PFSK-1 (cell line): ENCODE data around the gene CLDN6.

ENCODE experiments used
- POLR2AphosphoS5 ChIP-seq: IDR thresholded peaks from 2 replicates; pipeline ENCODE4 v1.6.1; 2012; ENCODE audit warnings: low read depth, mild to moderate bottlenecking, control low read depth, low read length, moderate library complexity
- SIN3A ChIP-seq: IDR thresholded peaks from 2 replicates; pipeline ENCODE4 v1.6.1; 2012; ENCODE audit warnings: mild to moderate bottlenecking, low read length, moderate library complexity, borderline replicate concordance; ENCODE audit not compliant: insufficient read depth
- TAF1 ChIP-seq: IDR thresholded peaks from 2 replicates; pipeline ENCODE4 v1.6.1; 2012; ENCODE audit warnings: low read length, control low read depth, borderline replicate concordance; ENCODE audit not compliant: insufficient read depth
- TF ChIP-seq, protein P1 (sequence below), 2 experiments: IDR thresholded peaks; 2 replicates each; pipeline versions ENCODE4 v1.6.1 to v1.8.0; 2011 to 2012; ENCODE audit warnings: low read depth in 2 of 2, low read length in 2 of 2, control low read depth in 1 of 2, inconsistent platforms in 1 of 2, mild to moderate bottlenecking in 1 of 2, moderate library complexity in 1 of 2; ENCODE audit not compliant: insufficient read depth in 1 of 2

DNA sequence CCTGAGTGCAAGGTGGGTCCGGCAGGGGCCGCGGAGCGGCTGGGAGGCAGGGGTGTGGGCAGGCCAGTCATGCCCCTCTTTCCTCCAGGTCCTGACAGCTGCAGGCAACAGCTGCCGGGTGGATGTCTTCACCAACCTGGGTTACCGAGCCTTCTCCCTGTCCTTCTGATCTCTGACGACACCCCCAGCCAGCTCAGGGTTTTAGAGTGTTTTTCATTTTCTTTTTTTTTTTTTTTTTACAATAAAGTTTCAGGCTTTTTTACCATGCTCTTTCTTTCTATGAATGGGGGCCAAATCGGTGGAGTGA, 9.5 kb upstream of the CLDN6 start:
- TF ChIP-seq POLR2AphosphoS5 (no peak), TAF1 (no peak), SIN3A (no peak)
- TF ChIP-seq, protein P1, sequence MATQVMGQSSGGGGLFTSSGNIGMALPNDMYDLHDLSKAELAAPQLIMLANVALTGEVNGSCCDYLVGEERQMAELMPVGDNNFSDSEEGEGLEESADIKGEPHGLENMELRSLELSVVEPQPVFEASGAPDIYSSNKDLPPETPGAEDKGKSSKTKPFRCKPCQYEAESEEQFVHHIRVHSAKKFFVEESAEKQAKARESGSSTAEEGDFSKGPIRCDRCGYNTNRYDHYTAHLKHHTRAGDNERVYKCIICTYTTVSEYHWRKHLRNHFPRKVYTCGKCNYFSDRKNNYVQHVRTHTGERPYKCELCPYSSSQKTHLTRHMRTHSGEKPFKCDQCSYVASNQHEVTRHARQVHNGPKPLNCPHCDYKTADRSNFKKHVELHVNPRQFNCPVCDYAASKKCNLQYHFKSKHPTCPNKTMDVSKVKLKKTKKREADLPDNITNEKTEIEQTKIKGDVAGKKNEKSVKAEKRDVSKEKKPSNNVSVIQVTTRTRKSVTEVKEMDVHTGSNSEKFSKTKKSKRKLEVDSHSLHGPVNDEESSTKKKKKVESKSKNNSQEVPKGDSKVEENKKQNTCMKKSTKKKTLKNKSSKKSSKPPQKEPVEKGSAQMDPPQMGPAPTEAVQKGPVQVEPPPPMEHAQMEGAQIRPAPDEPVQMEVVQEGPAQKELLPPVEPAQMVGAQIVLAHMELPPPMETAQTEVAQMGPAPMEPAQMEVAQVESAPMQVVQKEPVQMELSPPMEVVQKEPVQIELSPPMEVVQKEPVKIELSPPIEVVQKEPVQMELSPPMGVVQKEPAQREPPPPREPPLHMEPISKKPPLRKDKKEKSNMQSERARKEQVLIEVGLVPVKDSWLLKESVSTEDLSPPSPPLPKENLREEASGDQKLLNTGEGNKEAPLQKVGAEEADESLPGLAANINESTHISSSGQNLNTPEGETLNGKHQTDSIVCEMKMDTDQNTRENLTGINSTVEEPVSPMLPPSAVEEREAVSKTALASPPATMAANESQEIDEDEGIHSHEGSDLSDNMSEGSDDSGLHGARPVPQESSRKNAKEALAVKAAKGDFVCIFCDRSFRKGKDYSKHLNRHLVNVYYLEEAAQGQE (IDR thresholded peaks at IDR 0.05; ENCODE audit: insufficient read depth in 1 of 2, low read depth in 2 of 2, low read length in 2 of 2), result no peak
